Endothelial cell of umbilical vein (primary cell): ENCODE measurements around the gene BBS5.

Source experiments
- CTCF ChIP-seq, 2 donors: IDR thresholded peaks; 1 replicate in 1 of 2; 2 replicates in 1 of 2; pipeline ENCODE4 v1.5.1; 2011; ENCODE audit warnings: low read length in 2 of 2, mild to moderate bottlenecking in 2 of 2, moderate library complexity in 2 of 2, control low read depth in 1 of 2, inconsistent platforms in 1 of 2, low read depth in 1 of 2; ENCODE audit not compliant: insufficient read depth in 1 of 2; ENCODE audit errors: extremely low read depth in 1 of 2
- EZH2 ChIP-seq: IDR thresholded peaks from 2 replicates; pipeline ENCODE4 v1.6.1; 2012; ENCODE audit warnings: borderline replicate concordance, low read depth, mild to moderate bottlenecking, moderate library complexity, low read length, inconsistent platforms; ENCODE audit not compliant: severe bottlenecking
- GATA2 ChIP-seq: IDR thresholded peaks from 2 replicates; pipeline ENCODE4 v1.7.0; 2011; ENCODE audit warnings: low read depth, mild to moderate bottlenecking, moderate library complexity, mixed read lengths, low read length; ENCODE audit not compliant: insufficient read length, insufficient read depth
- POLR2A ChIP-seq: IDR thresholded peaks from 2 replicates; pipeline ENCODE4 v1.6.1; 2012; ENCODE audit warnings: low read depth, mild to moderate bottlenecking, control low read depth, low read length
- POLR2AphosphoS5 ChIP-seq: IDR thresholded peaks from 2 replicates; pipeline ENCODE4 v1.6.1; 2012; ENCODE audit warnings: low read depth, mild to moderate bottlenecking, control low read depth, low read length, moderate library complexity; ENCODE audit not compliant: insufficient read depth

- TF ChIP-seq POLR2A, result no peak
- TF ChIP-seq EZH2, result no peak
- TF ChIP-seq CTCF (IDR thresholded peaks at IDR 0.05; ENCODE audit: extremely low read depth in 1 of 2, insufficient read depth in 1 of 2, low read depth in 1 of 2, low read length in 2 of 2), result no peak
- no peak for TF ChIP-seq POLR2AphosphoS5
- no peak for TF ChIP-seq GATA2
Observed at GRCh38 chr2:169509955-169510354, 30.7 kb downstream of the BBS5 start.
